Measurements from ENCODE around the gene SLC43A2.

Gene SLC43A2

GRCh38 chr17:1555651-1556471 is 72.8 kb downstream of the SLC43A2 start:
- Histone ChIP-seq H3K9ac (no peak overlapping the region), H3K4me2 (no peak overlapping the region), H3K27ac (no peak overlapping the region), H4K20me1 (ENCODE audit: insufficient read depth) (no peaks in the 10 kb centered on the region), H3K4me3 (IDR thresholded peaks at IDR 0.05; ENCODE audit: insufficient read depth, low read depth, low read length) (no peak overlapping the region), H2AFZ (ENCODE audit: low read depth) (no peak overlapping the region), H3K27me3 (ENCODE audit: insufficient read depth, low read depth) (no peaks in the 10 kb centered on the region), H3K4me1 (ENCODE audit: low read depth, poor library complexity, severe bottlenecking) (peaks cover 1% of the 10 kb centered on the region), H3K79me2 (ENCODE audit: insufficient read depth, low read depth) (peaks cover 8% of the 10 kb centered on the region; the same call in 1 of the 2 replicates), H3K36me3 (ENCODE audit: insufficient read depth) (no peaks in the 10 kb centered on the region)
- TF ChIP-seq CTCF (conservative IDR thresholded peaks at IDR 0.05; ENCODE audit: low read depth, low read length), result no peak

- Histone ChIP-seq H3K27ac (no peak overlapping the region), H3K9ac (no peak overlapping the region), H2AFZ (ENCODE audit: low read depth) (no peak overlapping the region), H3K4me1 (ENCODE audit: low read depth, poor library complexity, severe bottlenecking) (no peaks in the 10 kb centered on the region), H4K20me1 (ENCODE audit: insufficient read depth) (no peaks in the 10 kb centered on the region), H3K36me3 (ENCODE audit: insufficient read depth) (no peaks in the 10 kb centered on the region), H3K4me2 (no peak overlapping the region), H3K4me3 (IDR thresholded peaks at IDR 0.05; ENCODE audit: insufficient read depth, low read depth, low read length) (no peak overlapping the region), H3K27me3 (ENCODE audit: insufficient read depth, low read depth) (no peaks in the 10 kb centered on the region), H3K79me2 (ENCODE audit: insufficient read depth, low read depth) (peaks cover 5% of the 10 kb centered on the region; the same call in 1 of the 2 replicates)
- TF ChIP-seq CTCF (conservative IDR thresholded peaks at IDR 0.05; ENCODE audit: low read depth, low read length), result no peak
Measured at GRCh38 chr17:1554751-1555540, 73.7 kb downstream of the SLC43A2 start.

- H2AFZ ChIP-seq (ENCODE audit: low read depth), result no peak overlapping the region
- no peaks in the 10 kb centered on the region; the same call in 1 of the 2 replicates for H3K79me2 ChIP-seq (ENCODE audit: insufficient read depth, low read depth)
- H3K27ac ChIP-seq, result no peak overlapping the region
- H3K36me3 ChIP-seq (ENCODE audit: insufficient read depth), result no peaks in the 10 kb centered on the region
- no peak overlapping the region for H3K9ac ChIP-seq
- no peaks in the 10 kb centered on the region for H3K27me3 ChIP-seq (ENCODE audit: insufficient read depth, low read depth)
- no peaks in the 10 kb centered on the region for H3K4me1 ChIP-seq (ENCODE audit: low read depth, poor library complexity, severe bottlenecking)
- no peak overlapping the region for H3K4me2 ChIP-seq
- no peaks in the 10 kb centered on the region for H4K20me1 ChIP-seq (ENCODE audit: insufficient read depth)
- no peak for TF ChIP-seq CTCF (conservative IDR thresholded peaks at IDR 0.05; ENCODE audit: low read depth, low read length)
- H3K4me3 ChIP-seq (IDR thresholded peaks at IDR 0.05; ENCODE audit: insufficient read depth, low read depth, low read length), result no peak overlapping the region
Measured at GRCh38 chr17:1553354-1554266, 75.0 kb downstream of the SLC43A2 start.

GRCh38 chr17:1552932-1553331 is 75.7 kb downstream of the SLC43A2 start:
- Histone ChIP-seq H3K36me3 (ENCODE audit: insufficient read depth) (no peaks in the 10 kb centered on the region), H3K27ac (no peak overlapping the region), H3K9ac (no peak overlapping the region), H3K4me2 (no peak overlapping the region), H3K4me1 (ENCODE audit: low read depth, poor library complexity, severe bottlenecking) (no peaks in the 10 kb centered on the region), H2AFZ (ENCODE audit: low read depth) (no peak overlapping the region), H3K4me3 (IDR thresholded peaks at IDR 0.05; ENCODE audit: insufficient read depth, low read depth, low read length) (no peak overlapping the region), H4K20me1 (ENCODE audit: insufficient read depth) (no peaks in the 10 kb centered on the region), H3K27me3 (ENCODE audit: insufficient read depth, low read depth) (no peaks in the 10 kb centered on the region), H3K79me2 (ENCODE audit: insufficient read depth, low read depth) (no peaks in the 10 kb centered on the region)
- TF ChIP-seq CTCF (conservative IDR thresholded peaks at IDR 0.05; ENCODE audit: low read depth, low read length), result no peak
